SU-DHL-6 (cell line): Measurements from ENCODE around the gene NRG3.

Experiments
- CTCF ChIP-seq: fragments of 200-600 bp; sonication (generic); IDR thresholded peaks from one replicate; pipeline ENCODE4 v1.5.1; 2017; ENCODE audit warnings: antibody characterized with exemption, mild to moderate bottlenecking, low read length, moderate library complexity; ENCODE audit not compliant: insufficient read depth, poor library complexity, severe bottlenecking
- EZH2phosphoT487 ChIP-seq: fragments of 200-600 bp; sonication (generic), shearing (Covaris generic); conservative IDR thresholded peaks from 2 replicates; pipeline ENCODE4 v1.6.1; 2018; ENCODE audit warnings: mild to moderate bottlenecking, antibody characterized with exemption, low read length, moderate library complexity, mixed read lengths

- no peak for TF ChIP-seq CTCF
- TF ChIP-seq EZH2phosphoT487 = no peak
These were observed 939.6 kb downstream of the NRG3 start for GRCh38 chr10:82814635-82815034.
